GM20431 (cell line): ENCODE data around the gene KLHL17.

Source experiments
- in situ Hi-C: fragments of 300-500 bp; cut with MseI, MboI; formaldehyde crosslinking; loops from one replicate; pipeline ENCODE4 v1.15.0; 2020; ENCODE audit warnings: low sequenced_read_pairs; ENCODE audit not compliant: unreplicated experiment

The KLHL17 gene

GRCh38 chr1:964691-965525 is 4.5 kb downstream of the KLHL17 start:
- in situ Hi-C loops: no loop called here

GRCh38 chr1:965526-966134 is 5.2 kb downstream of the KLHL17 start:
- in situ Hi-C loops: no loop called here

- in situ Hi-C loops: no loop called here
Measured at GRCh38 chr1:966135-966703, 5.8 kb downstream of the KLHL17 start, which contains the start of gene PLEKHN1. TSS of gene PLEKHN1 (plus strand) at chr1:966482. CDS start at chr1:966532, 50 bp downstream.

- in situ Hi-C loops: no loop called here
Measured at GRCh38 chr1:966704-967300, 6.4 kb downstream of the KLHL17 start.

GRCh38 chr1:967466-968343 is 7.3 kb downstream of the KLHL17 start:
- in situ Hi-C loops: no loop called here

GRCh38 chr1:969260-969855 is 9.0 kb downstream of the KLHL17 start:
- in situ Hi-C loops: no loop called here

GRCh38 chr1:970242-970972 is 10.0 kb downstream of the KLHL17 start:
- in situ Hi-C loops: no loop called here

GRCh38 chr1:970973-971730 is 10.8 kb downstream of the KLHL17 start:
- in situ Hi-C loops: no loop called here

- in situ Hi-C loops: no loop called here
Measured at GRCh38 chr1:971751-972506, 11.5 kb downstream of the KLHL17 start.

GRCh38 chr1:972726-973458 is 12.5 kb downstream of the KLHL17 start:
- in situ Hi-C loops: no loop called here

GRCh38 chr1:973459-974292 is 13.3 kb downstream of the KLHL17 start:
- in situ Hi-C loops: no loop called here

GRCh38 chr1:974293-974640 is 13.9 kb downstream of the KLHL17 start:
- in situ Hi-C loops: no loop called here

GRCh38 chr1:974687-975328 is 14.4 kb downstream of the KLHL17 start:
- in situ Hi-C loops: no loop called here

GRCh38 chr1:975365-975764 is 15.0 kb downstream of the KLHL17 start:
- in situ Hi-C loops: no loop called here

- in situ Hi-C loops: no loop called here
Measured at GRCh38 chr1:975896-976683, 15.7 kb downstream of the KLHL17 start.
